ENCODE measurements around the gene IKZF5.

IKZF5 gene

DNA sequence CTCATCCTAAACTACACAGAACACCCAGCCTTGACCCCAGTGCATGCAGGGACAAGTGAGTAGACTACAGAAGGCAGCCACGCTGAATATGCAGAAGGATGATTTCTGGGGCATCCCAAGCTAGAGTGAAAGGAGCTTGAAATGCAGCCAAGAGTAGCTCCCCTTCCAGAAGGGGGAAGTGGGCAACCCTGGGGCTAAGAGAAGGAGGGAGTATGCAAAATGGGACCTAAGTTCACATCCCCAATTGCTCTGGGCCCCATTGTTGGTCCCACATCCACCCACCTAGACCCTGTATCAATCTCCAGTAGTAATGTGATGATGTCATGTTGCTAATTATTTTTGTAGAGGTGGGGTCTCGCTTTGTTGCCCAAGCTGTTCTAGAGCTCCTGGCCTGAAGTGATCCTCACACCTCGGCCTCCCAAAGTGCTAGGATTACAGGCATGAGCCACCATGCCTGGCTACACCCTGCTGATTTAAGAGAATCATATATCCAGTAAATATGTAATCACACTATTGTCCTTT, 34.0 kb downstream of the IKZF5 start:
- DNase-seq: no peak

DNA sequence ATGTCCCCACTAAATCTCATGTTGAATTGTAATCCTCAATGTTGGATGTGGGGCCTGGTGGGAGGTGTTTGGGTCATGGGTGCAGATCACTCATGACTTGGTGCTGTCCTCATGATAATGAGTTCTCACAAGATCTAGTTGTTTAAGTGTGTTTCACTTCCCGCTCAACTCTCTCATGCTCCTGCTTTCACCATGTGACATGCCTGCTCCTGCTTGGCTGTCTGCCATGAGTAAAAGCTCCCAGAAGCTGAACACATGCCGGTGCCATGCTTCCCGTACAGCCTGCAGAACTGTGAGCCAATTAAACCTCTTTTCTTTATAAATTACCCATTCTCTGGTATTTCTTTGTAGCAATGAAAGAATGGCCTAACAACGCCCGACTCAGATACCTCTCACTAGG, 34.6 kb downstream of the IKZF5 start:
- DNase-seq: no peak

DNA sequence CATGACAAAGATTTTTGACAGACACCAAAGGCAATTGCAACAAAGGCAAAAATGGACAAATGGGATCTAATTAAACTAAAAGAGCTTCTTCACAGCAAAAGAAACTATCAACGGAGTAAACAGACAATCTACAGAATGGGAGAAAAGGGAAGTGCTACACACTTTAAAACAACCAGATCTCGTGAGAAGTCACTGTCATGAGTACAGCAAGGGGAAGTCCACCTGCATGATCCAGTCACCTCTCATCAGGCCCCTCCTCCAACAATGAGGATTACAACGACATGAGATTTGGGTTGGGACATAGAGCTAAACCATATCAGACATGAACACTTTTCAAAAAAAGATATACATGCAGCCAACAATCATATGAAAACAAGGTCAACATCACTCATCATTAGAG, 39.9 kb downstream of the IKZF5 start:
- no peak for DNase-seq

DNA sequence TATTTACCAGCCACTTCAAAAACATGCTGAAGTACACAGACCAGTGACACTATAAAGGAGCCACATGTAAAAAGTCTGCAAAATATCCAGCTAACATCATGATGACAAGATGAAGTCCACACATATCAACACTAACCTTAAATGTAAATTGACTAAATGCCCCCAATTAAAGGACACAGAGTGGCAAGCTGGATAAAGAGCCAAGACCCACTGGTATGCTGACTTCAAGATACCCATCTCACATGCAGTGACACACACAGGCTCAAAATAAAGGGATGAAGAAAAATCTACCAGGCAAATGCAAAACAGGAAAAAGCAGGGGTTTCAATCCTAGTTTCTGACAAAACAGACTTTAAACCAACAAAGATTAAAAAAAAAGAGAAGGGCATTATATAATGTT, 41.7 kb downstream of the IKZF5 start:
- no peak for DNase-seq

DNA sequence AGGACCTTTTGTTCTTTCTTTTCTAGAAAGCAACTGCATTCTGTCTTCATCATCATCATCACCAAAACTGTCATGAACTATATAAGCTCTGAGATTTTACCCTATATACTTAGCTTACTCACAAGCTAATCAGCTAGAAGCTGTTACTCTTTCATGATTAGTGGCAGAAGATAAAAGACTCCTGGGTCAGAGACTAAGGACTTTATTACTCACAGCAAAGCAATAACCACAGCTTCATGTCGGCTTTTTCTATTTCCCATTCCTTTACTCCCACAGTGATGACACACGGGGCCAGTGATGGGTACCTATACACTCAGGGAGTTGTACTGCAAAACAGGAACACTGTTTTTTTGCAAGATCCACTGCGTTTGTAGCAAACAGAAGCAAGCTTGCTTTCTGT, 46.2 kb downstream of the IKZF5 start:
- DNase-seq: no peak

DNA sequence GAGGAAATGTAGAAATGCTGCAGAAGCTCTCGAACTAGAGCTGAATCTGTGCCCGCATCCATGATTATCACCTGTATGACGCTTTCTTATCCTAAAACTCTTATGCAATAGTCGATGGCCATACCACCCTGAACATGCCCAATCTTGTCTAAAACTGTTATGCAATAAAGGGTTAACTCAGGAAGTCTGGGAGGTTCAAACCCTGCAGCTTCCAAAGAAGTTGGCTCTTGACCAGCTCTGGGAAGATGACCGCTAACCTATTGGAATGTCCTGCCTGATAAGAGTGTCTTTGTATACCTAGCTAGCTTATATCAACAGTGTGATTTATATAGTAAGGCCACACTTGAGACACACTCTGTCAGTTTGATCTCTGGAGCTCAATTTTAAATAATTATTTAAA, 51.1 kb downstream of the IKZF5 start:
- DNase-seq: no peak

DNA sequence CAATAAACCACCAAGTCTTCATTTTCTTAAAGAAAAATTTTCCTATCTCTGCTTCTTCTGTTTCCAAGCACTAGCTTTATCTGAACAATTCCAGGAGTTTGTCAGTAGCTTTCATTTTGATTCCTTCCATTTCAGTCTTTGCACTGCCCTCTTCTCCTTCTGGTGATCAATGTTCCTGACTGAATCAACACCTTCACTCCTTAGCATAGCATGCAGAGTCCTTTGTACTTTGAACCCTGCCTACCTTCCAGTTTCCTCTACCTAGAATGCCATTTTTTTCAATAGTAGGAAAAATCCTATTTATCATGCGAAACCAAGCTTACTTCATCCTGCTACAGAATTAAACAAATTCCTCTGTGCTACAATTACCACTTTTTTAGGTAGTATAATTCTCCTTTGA, 52.7 kb downstream of the IKZF5 start:
- DNase-seq: no peak

DNA sequence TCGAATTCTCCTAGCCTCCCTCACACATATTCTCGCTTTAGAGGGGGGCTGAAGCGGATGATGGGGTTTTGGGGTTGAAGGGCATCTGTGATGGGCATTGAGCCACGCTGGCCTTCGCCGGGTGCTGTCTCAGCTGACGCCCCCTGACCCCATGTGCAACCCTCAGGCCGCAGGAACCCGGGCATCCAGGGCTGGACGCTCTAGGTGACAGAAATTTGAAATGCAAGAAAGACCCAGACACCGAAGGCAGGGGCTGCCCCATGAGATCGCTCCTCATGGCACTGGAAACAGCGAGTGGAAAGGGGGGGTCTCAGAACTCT, 53.9 kb downstream of the IKZF5 start:
- DNase-seq: no peak

DNA sequence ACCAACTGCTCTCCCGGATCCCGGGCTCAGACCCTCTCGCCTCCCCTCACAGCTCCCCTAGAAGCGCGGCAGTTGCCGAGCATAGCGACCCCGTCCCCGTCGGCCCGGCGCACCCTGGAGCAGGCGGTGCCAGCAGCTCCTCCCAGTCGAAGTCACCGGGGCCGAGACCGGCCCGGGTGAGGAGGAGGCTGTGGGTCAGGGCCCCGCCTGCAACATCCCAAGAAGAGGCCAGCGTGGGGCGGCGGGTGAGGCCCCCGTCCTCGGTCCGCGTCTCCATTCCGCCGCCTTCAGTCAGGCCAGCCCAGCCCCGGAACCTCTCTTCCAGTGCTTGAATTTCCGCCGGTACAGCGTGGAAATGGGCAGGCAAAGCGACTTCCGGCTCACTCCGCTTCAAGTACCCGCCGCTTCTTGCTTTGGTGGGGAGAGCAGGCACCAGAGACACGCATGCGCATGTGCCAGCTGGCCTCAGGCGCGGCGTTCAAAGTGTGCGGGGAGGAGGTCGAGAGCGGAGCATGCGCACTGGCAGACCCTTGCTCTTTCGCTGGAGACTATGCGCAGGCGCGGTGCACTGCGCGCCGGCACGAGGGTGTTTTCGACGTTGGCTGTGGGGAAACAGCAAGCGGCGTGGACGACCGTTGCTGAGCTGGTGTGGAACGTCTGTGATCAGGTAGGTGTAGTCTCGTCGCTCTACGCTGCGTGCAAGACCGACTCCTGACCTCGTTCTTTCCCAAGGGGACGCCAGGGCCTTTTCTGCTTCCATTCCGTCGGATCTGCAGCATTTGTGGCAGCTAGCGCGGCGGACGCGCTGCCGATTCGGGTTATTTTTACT, 54.5 kb downstream of the IKZF5 start, which contains the start of gene C10orf88:
Gene C10orf88, minus strand, starts transcription at position 326 of the 829 bp plus-strand sequence. Its CDS starts 49 bp downstream, at position 277.
- peak; percentile 98 for DNase-seq

DNA sequence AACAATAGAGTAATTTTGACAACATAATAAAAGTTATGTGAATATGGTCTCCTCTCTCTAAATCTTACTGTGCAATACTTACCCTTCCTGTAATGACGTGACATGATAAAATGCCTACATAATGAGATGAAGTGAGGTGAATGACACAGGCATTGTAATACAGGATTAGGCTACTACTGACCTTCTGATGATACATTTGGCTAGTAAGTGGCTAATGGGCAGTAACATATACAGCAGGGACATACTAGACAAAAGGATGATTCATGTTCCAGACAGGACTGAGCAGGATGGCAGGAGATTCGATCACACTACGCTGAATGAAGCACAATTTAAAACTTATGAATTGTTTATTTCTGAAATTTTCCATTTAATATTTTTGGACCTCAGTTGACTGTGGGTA, 59.3 kb downstream of the IKZF5 start:
- DNase-seq: no peak

Data from right forelimb (tissue), 1 donor.